ENCODE data around the gene PIGO.

GRCh38 chr9:35116898-35117551 is 20.6 kb upstream of the PIGO start:
- TF ChIP-seq, protein P1, sequence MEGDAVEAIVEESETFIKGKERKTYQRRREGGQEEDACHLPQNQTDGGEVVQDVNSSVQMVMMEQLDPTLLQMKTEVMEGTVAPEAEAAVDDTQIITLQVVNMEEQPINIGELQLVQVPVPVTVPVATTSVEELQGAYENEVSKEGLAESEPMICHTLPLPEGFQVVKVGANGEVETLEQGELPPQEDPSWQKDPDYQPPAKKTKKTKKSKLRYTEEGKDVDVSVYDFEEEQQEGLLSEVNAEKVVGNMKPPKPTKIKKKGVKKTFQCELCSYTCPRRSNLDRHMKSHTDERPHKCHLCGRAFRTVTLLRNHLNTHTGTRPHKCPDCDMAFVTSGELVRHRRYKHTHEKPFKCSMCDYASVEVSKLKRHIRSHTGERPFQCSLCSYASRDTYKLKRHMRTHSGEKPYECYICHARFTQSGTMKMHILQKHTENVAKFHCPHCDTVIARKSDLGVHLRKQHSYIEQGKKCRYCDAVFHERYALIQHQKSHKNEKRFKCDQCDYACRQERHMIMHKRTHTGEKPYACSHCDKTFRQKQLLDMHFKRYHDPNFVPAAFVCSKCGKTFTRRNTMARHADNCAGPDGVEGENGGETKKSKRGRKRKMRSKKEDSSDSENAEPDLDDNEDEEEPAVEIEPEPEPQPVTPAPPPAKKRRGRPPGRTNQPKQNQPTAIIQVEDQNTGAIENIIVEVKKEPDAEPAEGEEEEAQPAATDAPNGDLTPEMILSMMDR (IDR thresholded peaks at IDR 0.05 in 2 of 3, conservative IDR thresholded peaks at IDR 0.05 in 1 of 3; ENCODE audit: insufficient read depth in 2 of 3, low read depth in 1 of 3, low read length in 3 of 3), result peak; percentile 89 to 97 (median 94)
- TF ChIP-seq LARP7 (IDR thresholded peaks at IDR 0.05) (no peak), KDM1A (IDR thresholded peaks at IDR 0.05) (no peak), MAFK (IDR thresholded peaks at IDR 0.05; ENCODE audit: low read length) (no peak), ELF4 (CRISPR knock-in tag; IDR thresholded peaks at IDR 0.05) (no peak)
- TF ChIP-seq, protein P2, sequence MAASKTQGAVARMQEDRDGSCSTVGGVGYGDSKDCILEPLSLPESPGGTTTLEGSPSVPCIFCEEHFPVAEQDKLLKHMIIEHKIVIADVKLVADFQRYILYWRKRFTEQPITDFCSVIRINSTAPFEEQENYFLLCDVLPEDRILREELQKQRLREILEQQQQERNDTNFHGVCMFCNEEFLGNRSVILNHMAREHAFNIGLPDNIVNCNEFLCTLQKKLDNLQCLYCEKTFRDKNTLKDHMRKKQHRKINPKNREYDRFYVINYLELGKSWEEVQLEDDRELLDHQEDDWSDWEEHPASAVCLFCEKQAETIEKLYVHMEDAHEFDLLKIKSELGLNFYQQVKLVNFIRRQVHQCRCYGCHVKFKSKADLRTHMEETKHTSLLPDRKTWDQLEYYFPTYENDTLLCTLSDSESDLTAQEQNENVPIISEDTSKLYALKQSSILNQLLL (CRISPR knock-in tag; IDR thresholded peaks at IDR 0.05; ENCODE audit: borderline replicate concordance), result no peak

Measured in K562 (cell line).